ENCODE data around the gene HOXD4. TPM values are rescaled to one million over a fixed set of nuclear protein-coding genes. Genes with fewer than 3 reads are reported as not detected.

HOXD4 gene
- polyA plus RNA-seq, 1 of the 3 experiments (the other 2 are of a cell fraction) = 1.0 TPM

GRCh38 chr2:176166272-176166671, 14.9 kb downstream of the HOXD4 start:
- H2AFZ ChIP-seq (ENCODE audit: low read depth) = no peak overlapping the region
- no peaks in the 10 kb centered on the region for H3F3A ChIP-seq (replicated peaks; ENCODE audit: insufficient read depth)
- no peak overlapping the region for H3K4me3 ChIP-seq (ENCODE audit: low read depth in 2 of 2, low read length in 1 of 2)
- no peak for TF ChIP-seq FOXJ3 (CRISPR knock-in tag; IDR thresholded peaks at IDR 0.05)
- no peak for TF ChIP-seq EP300 (IDR thresholded peaks at IDR 0.05; ENCODE audit: borderline replicate concordance in 1 of 2, low read depth in 1 of 2, low read length in 1 of 2)
- TF ChIP-seq MEF2A (IDR thresholded peaks at IDR 0.05; ENCODE audit: borderline replicate concordance, low read depth) = no peak
- TF ChIP-seq JUND (IDR thresholded peaks at IDR 0.05) = no peak
- TF ChIP-seq MAX (IDR thresholded peaks at IDR 0.05; ENCODE audit: low read depth) = no peak
- TF ChIP-seq, protein P1, sequence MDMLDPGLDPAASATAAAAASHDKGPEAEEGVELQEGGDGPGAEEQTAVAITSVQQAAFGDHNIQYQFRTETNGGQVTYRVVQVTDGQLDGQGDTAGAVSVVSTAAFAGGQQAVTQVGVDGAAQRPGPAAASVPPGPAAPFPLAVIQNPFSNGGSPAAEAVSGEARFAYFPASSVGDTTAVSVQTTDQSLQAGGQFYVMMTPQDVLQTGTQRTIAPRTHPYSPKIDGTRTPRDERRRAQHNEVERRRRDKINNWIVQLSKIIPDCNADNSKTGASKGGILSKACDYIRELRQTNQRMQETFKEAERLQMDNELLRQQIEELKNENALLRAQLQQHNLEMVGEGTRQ (IDR thresholded peaks at IDR 0.05; ENCODE audit: borderline replicate concordance, low read depth, low read length) = no peak
- no peak for TF ChIP-seq SMC3 (IDR thresholded peaks at IDR 0.05; ENCODE audit: low read depth, low read length)
- no peak for TF ChIP-seq GATA2 (CRISPR knock-in tag; IDR thresholded peaks at IDR 0.05)
- TF ChIP-seq RCOR1 (IDR thresholded peaks at IDR 0.05; ENCODE audit: low read length) = no peak
- TF ChIP-seq NRF1 (IDR thresholded peaks at IDR 0.05; ENCODE audit: low read depth, low read length) = no peak
- TF ChIP-seq FOSL2 (IDR thresholded peaks at IDR 0.05; ENCODE audit: borderline replicate concordance, low read depth) = no peak
- no peak for TF ChIP-seq CHD2 (IDR thresholded peaks at IDR 0.05; ENCODE audit: low read length, partially characterized antibody)
- TF ChIP-seq ZBTB33 (IDR thresholded peaks at IDR 0.05; ENCODE audit: borderline replicate concordance, low read depth) = no peak
- no peak for TF ChIP-seq REST (IDR thresholded peaks at IDR 0.05; ENCODE audit: low read depth, low read length)
- H3K27ac ChIP-seq (ENCODE audit: low read depth in 2 of 2, low read length in 1 of 2) = no peak overlapping the region
- POLR2A ChIA-PET = no interaction called here
- DNase-seq = no peak
- H3K79me2 ChIP-seq (ENCODE audit: insufficient read depth) = no peaks in the 10 kb centered on the region
- no peak overlapping the region for H3K9ac ChIP-seq
- no peaks in the 10 kb centered on the region for H4K20me1 ChIP-seq (ENCODE audit: insufficient read depth)
- H3K4me1 ChIP-seq (ENCODE audit: control insufficient read depth in 1 of 2, insufficient read depth in 2 of 2, low read depth in 1 of 2, low read length in 1 of 2) = peaks cover 0 to 10% of the 10 kb centered on the region in 2 experiments; a peak in 1 of 4 replicates
- no peaks in the 10 kb centered on the region for H3K9me2 ChIP-seq
- no peaks in the 10 kb centered on the region for H3K9me3 ChIP-seq
- peaks cover 0 to 3% of the 10 kb centered on the region in 2 experiments for H3K36me3 ChIP-seq (replicated peaks in 1 of 2; ENCODE audit: control insufficient read depth in 1 of 2, insufficient read depth in 2 of 2, low read length in 1 of 2)
- 67% methylated on average over 2 of the region's 2 CpGs for WGBS (ENCODE audit: low lambda C conversion rate)
- CTCF ChIA-PET = no interaction called here
- no peak overlapping the region for H3K4me2 ChIP-seq
- no peaks in the 10 kb centered on the region for H3K27me3 ChIP-seq (ENCODE audit: insufficient read depth)

All from SK-N-SH (cell line).